ENCODE data around the gene ATXN2.
"Not testable (repeated sequence)": the region's sequence is repeated elsewhere in the genome, so short reads cannot be mapped to it uniquely, and the experiment has no call there.

ATXN2 gene

DNA sequence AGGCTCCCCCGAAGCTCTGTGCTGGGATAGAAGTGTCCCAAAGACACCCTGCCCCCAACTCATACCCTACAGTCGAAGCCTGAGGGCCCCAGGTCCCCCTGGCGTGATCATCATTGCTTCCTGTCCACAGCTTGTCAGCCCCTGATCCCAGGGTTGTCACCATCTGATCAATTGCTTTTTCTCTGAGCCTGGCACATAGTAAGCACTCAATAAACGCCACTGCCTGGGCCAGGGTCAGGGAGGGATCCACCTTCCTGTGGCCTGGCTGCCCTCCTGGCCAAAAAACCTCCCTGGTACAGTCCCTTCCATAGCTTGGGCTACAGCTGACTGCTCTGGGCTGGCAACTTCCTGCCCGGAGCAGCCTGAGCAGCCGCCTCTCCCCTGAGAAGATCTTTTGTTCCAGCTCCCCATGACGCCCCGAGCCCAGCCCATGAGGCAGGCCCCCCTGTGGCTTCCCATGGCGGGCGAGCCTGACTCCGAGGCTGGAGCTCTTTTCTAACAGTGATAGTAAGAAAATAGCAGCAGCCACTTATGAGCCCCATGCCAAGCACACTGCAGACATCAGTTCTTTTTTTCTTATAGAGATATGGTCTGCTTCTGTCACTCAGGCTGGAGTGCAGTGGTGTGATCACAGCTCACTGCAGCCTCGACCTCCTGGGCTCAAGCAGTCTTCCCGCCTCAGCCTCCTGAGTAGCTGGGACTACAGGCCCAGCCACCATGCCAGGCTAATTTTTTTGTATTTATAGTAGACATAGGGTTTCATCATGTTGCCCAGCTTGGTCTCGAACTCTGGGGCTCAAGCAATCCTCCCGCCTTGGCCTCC lies 186.9 kb downstream of the ATXN2 start:
- no peak for DNase-seq
- in situ Hi-C loops (cut with MboI; ENCODE audit: low pct_unique_long_range_greater_than_20kb, low sequenced_read_pairs) = no loop called here

DNA sequence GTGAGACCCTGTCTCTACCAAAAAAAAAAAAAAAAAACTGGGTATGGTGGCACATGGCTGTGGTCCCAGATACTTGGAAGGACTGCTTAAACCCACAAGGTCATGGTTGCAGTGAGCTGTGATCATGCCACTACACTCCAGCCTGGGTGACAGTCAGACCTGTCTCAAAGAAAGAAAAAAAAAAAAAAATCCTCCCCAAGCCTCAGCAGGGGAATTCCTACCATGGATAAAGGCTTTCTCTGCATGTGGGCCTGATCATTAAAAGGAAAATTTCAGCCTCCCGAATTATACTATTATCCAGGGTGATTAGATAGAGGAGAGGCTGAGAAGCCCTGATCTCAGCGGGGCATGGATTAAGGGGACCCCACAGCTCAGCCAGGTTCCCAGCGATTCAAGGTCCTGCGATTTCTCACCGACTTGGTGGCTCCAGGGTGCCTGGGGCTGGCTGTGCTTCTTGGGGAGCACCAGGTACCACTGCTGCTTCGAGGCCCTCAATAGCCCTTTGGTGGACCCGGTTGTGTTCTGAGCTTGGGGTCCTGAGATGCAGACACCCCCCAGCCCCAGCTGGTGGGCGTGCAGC lies 187.8 kb downstream of the ATXN2 start:
- DNase-seq = no peak
- in situ Hi-C loops (cut with MboI; ENCODE audit: low pct_unique_long_range_greater_than_20kb, low sequenced_read_pairs) = no loop called here

DNA sequence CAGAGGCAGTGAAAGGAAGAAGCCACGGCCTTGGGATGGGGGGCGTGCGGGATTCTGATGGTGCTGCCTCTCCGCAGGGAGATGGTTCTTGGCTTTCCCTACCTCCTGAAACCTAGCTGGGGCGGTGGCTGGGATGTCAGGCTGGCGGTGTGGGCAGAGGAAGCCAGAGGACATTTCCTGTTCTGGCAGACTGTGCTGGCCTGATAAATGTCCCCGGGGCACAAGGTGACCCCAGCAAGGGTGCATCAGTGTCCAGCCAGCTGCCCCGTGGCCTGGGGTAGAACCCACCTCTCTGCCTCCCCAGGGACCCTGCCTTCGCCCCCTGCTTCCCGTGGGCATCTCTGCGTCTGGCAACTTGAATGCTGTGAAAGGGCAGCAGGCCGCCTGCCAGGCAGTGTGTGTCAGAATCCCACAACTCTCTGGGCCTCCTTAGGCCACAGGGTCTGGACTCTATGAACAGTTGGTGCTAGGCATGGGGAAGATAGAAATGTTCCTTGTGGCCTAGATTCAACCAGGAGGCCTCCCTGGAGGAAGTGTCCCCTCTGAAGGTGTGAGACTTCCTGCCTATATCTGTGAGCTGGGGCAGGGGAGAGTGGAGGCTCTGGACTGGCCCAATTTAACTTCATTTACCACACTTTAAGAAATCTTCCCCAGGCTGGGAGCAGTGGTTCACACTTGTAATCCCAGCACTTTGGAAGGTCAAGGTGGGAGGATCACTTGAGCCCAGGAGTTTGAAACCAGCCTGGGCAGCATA lies 188.5 kb downstream of the ATXN2 start:
- in situ Hi-C loops (cut with MboI; ENCODE audit: low pct_unique_long_range_greater_than_20kb, low sequenced_read_pairs) = no loop called here
- no peak for DNase-seq

DNA sequence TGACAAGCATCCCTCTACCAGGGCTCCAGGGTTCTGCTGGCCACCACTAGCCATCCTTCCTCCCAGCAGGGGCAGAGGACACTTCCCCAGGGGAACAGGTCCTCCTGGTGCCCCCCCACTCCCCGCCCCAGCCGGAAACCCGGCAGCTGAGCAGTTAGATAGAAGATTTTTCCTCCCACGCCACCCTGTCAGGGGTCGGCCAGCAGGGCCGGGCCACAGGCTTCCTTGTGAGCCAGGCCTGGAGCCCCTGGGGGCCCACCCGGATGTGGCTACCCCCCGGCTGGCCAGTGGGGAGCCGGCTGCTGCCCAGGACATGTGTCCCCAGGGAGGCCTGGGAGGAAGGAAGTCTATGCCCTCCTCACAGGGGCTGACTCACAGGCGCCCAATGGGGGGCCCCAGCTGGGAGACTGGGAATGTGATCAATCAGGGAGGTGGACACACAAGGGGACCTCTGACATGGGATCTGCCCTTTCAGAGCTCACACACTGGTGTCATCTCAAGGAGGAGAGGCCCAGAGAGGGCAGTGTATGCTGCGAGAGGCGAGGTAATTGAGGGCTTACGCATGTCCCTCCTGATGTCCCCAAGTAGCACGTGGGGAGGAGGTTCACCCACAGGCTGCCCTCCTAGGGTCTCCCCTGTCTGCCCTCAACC lies 189.2 kb downstream of the ATXN2 start:
- in situ Hi-C loops (cut with MboI; ENCODE audit: low pct_unique_long_range_greater_than_20kb, low sequenced_read_pairs) = no loop called here
- DNase-seq = peak; percentile 89

DNA sequence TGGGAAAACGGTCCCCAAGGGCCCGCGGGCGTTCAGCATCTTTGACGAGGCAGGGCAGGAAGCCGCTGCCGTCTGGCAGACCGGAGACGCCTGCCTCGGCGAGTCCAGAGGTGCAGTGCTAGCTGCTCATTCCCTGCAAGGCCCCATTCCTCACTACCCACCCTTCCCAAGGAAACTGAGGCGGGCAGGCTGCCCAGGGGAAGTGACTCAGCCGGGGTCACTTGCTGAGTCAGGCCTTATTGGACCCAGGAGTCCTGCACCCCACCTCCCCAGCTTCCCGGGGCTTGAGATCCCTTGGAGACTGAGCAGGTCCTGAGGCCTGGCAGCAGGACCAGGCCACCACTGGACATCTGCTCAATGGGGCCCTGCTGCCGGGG lies 189.7 kb downstream of the ATXN2 start:
- no peak for DNase-seq
- in situ Hi-C loops (cut with MboI; ENCODE audit: low pct_unique_long_range_greater_than_20kb, low sequenced_read_pairs) = no loop called here

DNA sequence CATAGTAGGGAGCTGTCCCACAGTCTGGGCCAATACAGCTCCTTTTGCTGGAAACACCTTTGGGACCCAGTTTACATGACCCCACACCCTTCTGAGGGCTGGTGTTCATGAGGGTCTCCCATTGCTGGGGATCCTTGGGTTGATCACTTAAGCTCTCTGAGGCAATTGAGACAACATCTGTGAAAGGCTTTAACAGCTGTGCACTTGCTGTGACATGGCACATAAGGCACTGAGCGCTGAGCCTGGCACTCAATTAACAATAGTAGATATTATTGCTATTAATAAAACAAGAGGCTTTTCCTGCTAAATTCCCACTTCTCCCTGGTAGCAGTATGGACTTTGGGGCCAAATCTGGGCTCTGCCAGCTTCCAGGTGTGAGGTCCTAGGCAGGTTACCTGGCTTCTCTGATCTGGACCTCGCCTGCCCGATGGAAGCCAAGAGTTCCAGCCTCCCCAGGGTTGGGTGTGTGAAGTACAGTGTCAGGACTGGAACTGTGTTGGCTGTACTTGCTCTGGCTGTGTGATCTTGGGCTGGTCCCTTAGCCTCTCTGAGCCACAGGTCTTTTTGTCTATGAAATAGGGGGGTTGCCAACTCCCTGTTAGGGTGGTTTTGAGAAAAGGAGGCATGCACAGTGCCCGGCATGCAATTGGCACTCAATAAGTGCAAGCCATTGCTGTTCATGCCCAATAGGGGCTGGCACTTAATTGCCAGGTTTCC lies 190.3 kb downstream of the ATXN2 start:
- in situ Hi-C loops (cut with MboI; ENCODE audit: low pct_unique_long_range_greater_than_20kb, low sequenced_read_pairs) = no loop called here
- no peak for DNase-seq

DNA sequence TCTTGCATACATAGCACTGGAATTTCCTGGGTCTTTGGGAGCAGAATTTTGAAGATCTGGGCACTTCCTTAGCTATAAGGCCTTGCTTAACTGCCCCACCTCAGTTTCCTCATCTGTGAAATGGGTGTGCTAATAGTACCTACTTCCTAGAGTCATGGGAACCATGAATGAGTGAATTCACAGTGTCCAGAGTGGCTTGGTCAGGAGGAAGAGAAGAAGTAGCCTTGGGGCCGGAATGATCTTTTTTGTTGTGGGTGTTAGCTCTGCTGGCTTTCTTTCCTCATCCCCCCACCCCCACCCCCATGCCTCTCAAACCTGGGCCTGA lies 191.0 kb downstream of the ATXN2 start:
- no peak for DNase-seq
- in situ Hi-C loops (cut with MboI; ENCODE audit: low pct_unique_long_range_greater_than_20kb, low sequenced_read_pairs) = no loop called here

DNA sequence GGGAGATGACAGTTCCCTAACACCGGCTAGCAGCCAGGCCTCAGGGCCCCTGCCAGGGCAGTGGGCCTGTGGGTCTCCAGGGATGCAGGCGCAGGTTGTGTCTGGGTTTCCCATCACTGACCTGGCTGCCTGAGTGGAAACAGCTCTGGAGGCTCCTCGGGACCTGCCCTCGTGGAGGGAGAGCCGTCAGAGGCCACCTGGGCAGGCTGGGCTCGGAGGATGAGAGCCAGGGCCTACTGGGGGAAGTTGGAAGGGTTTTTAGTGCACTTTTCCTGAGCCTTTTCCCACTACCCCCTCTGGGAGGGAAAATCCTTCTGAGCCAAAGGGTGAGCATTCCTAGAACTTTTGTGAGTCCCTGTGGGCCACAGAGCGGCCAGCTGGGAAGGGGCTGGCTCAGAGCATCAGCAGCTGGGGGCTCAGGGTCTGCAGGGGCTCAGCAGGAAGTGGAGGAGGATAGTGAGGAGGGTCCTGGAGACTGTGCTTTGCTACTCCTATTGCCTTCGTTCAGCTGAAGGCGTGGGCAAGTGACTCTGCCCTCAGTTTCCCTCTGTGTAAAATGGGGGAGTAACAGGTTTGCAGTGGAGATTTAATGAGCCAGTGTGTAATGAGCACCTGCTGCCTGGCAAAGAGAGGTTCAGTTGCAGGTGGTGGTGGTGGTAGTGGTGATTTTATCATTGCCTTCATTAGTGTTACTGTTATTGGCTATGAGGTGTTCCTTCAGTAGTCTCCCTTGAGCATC lies 191.6 kb downstream of the ATXN2 start:
- no peak for DNase-seq
- in situ Hi-C loops (cut with MboI; ENCODE audit: low pct_unique_long_range_greater_than_20kb, low sequenced_read_pairs) = no loop called here

DNA sequence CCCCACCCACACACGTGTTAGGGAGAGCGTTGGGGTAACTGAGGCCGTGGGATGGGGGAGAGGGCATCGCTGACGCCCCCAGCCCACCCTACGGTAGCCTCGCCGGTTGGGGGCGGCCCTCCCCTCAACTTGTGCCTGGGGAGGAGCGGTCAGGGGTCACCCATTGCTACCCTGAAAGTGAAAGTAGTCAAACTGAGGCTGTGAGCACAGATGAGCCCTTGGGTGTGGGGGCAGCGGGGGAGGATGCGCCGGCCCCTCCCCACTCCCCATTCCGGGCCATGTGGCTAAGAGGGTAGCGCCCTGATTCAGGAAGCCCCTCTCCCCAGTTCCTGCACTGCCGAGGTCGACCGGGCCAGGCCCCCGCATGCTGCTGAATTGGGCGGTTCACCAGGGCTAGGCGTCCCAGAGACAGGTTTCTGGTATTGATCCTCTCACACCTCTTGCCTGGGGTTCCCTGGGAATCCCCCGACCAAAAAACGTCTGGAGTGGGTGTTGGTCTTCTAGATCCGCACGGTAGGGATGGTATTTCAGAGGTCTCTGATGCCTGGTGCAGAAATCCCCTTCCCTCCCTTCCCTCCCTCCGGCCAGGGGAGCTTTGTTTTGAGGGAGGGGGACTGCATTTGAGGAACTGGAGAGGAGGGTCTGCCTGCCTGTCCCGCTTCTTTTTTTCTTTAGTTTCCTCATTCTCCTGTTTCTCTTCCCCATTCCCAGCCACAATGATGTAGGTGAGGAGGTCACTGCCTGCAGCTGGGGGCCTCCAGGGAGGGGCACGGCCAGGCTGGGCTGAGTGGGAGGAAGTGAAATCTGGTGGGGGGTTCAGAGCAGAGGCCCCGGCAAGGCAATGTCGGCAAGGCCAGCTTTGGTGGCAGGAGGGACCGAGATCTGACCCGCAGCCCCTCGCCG lies 192.4 kb downstream of the ATXN2 start:
- in situ Hi-C loops (cut with MboI; ENCODE audit: low pct_unique_long_range_greater_than_20kb, low sequenced_read_pairs) = no loop called here
- peak; percentile 74 for DNase-seq

DNA sequence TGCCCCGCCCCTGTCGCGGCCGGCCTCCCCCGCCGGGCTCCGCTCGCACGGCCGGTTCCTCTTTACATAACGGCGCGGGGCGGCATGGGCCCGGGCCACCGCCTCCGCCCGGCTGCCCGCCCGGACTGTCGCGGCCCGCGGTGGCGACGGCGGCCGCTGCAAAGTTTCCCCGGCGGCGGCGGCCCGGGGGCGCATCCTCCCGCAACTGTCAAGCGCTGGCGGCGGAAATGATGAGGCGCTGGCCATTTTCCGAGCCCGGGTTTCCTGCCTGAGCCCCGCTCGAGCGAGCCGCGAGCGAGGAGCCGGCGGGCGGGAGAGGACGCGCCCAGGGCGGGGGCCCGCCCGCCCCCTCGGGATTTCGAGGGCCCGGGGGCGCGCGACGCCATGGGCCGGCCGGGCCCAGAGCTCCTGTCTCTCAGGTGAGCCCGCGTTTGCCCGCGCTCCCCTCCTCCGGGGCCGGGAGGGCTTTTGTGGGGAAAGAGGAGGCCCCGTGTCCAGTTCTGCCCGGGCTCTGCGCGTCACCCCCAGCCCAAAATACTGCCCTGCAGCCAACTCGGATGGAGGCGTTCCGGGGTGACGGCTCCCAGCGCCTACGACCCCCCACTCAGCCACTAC lies 193.1 kb downstream of the ATXN2 start, which contains the start of gene SH2B3:
Gene SH2B3, plus strand, starts transcription at position 65 of the 615 bp plus-strand sequence. CDS start 12,223 bp downstream, outside the sequence.
- no peak for DNase-seq
- in situ Hi-C loops (cut with MboI; ENCODE audit: low pct_unique_long_range_greater_than_20kb, low sequenced_read_pairs) = no loop called here

DNA sequence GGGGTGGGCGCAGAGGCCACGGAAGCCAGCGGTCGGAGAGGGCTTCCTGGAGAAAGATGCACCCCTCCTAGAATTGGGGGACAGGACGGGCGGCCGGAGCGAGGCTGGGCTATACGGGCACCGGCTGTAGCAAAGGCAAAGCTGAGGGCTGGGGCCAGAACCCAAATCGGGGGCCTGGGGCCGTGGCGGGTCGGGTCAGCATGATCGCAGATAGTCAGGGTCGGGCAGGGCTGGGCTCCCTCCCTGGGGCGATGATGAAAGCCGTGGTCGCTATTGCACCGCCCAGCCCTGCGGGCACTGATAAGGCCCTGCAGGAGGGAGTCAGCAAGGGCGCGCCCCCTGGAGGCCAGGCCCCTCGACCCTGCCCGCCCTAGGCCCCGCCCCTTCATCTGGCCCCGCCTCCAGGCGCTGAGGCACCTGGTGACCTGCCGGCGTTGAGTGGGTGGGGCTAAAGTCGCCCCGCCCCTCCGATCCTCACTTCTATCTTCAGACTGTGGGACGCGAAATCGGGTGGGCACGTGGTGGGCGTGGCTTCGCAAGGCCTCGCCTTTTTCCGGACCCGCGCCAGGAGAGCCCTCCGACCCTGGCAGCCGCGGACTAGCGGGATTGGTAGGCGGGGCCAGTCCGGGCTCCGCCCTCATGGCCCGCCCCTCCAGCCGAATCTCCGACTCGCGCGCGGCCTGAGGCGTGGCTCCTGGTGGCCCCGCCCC lies 193.8 kb downstream of the ATXN2 start:
- DNase-seq = peak; percentile 100
- in situ Hi-C loops (cut with MboI; ENCODE audit: low pct_unique_long_range_greater_than_20kb, low sequenced_read_pairs) = no loop called here

DNA sequence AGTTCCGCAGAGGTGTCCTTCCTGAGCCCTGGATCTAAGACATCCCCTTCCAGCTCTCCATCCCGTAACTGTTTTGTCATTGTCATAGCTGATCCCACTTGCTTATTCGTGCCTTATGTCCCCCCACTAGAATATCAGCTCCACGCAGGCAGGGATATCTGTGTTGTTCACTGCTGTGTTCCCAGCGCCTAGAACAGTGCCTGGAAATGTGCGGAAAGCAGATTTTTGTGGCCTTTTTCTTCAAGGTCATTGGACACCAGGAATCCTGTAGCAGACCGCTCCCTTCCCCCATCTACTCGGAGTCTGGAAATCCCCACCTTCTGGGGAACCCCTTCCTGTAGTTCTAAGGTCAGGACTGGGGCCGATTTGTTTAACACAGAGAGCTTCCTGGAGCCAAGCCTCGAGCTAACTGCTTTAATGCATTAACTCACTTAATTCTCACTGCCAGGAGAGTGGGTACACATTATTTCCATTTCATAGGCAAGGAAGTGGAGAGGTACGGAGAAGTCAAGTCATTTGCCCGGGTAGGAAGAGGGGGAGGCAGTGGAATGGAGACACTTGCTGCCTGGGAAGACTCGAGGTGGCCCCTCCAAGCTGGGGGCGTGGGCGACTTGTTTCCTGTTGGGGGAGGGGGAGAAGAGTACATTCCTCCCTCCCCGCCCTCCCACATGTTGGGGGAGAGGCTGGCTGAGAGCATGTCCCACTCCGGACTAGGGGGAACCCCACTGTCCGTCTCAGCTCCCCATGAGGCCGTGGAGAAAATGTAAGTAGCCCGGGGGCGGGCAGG lies 194.6 kb downstream of the ATXN2 start:
- in situ Hi-C loops (cut with MboI; ENCODE audit: low pct_unique_long_range_greater_than_20kb, low sequenced_read_pairs) = no loop called here
- peak; percentile 81 for DNase-seq

DNA sequence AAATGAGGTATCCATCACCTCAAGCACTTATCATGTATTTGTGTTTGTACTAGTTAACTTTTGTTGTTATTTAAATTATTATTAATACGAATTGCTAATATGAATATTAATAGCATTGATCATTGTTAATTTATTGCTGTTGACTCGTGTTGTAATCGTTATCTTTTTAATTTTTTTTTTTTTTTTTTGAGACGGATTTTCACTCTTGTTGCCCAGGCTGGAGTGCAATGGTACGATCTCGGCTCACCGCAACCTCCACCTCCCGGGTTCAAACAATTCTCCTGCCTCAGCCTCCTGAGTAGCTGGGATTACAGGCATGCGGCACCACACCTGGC lies 196.7 kb downstream of the ATXN2 start:
- DNase-seq; in situ Hi-C loops (cut with MboI; ENCODE audit: low pct_unique_long_range_greater_than_20kb, low sequenced_read_pairs): not testable (repeated sequence)
